BLaER1 (cell line): ENCODE data around the gene XPOT.

Experiments
- H3K27ac ChIP-seq: shearing (Covaris generic); formaldehyde crosslinking; 2 replicates; pipeline ENCODE4 v1.8.1; 2022
- H3K27me3 ChIP-seq: shearing (Covaris generic); formaldehyde crosslinking; 2 replicates; pipeline ENCODE4 v1.8.1; 2022
- H3K36me3 ChIP-seq: shearing (Covaris generic); formaldehyde crosslinking; 2 replicates; pipeline ENCODE4 v1.8.1; 2022
- H3K4me1 ChIP-seq: shearing (Covaris generic); formaldehyde crosslinking; 2 replicates; pipeline ENCODE4 v1.8.1; 2022
- H3K4me2 ChIP-seq: shearing (Covaris generic); formaldehyde crosslinking; 2 replicates; pipeline ENCODE4 v1.8.1; 2022
- H3K4me3 ChIP-seq: shearing (Covaris generic); formaldehyde crosslinking; 2 replicates; pipeline ENCODE4 v1.8.1; 2022
- H3K9ac ChIP-seq: shearing (Covaris generic); formaldehyde crosslinking; 2 replicates; pipeline ENCODE4 v1.8.1; 2022
- H3K9me3 ChIP-seq: shearing (Covaris generic); formaldehyde crosslinking; 2 replicates; pipeline ENCODE4 v1.8.1; 2022
- H4K20me1 ChIP-seq: shearing (Covaris generic); formaldehyde crosslinking; 2 replicates; pipeline ENCODE4 v1.8.1; 2022
- Cebpa-rat ChIP-seq: shearing (Covaris generic); IDR thresholded peaks from 2 replicates; pipeline ENCODE4 v1.8.1; 2022

The XPOT gene

GRCh38 chr12:64459394-64459891, 55.3 kb downstream of the XPOT start:
- H3K27ac ChIP-seq, result peak overlapping the region; percentile 72
- TF ChIP-seq Cebpa-rat, result no peak
- peak overlapping the region; percentile 82 for H3K4me2 ChIP-seq
- H3K4me1 ChIP-seq, result peaks cover 18% of the 10 kb centered on the region
- no peaks in the 10 kb centered on the region for H3K9me3 ChIP-seq
- peak overlapping the region; percentile 61 for H3K9ac ChIP-seq
- peaks cover 50% of the 10 kb centered on the region for H3K36me3 ChIP-seq
- H3K4me3 ChIP-seq, result peak overlapping the region; percentile 54
- no peaks in the 10 kb centered on the region for H3K27me3 ChIP-seq
- peaks cover 13% of the 10 kb centered on the region; the same call in 1 of the 2 replicates for H4K20me1 ChIP-seq

GRCh38 chr12:64461634-64462414, 57.6 kb downstream of the XPOT start:
- peaks cover 17% of the 10 kb centered on the region for H3K4me1 ChIP-seq
- no peak overlapping the region for H3K4me2 ChIP-seq
- peaks cover 63% of the 10 kb centered on the region for H3K36me3 ChIP-seq
- no peaks in the 10 kb centered on the region for H3K9me3 ChIP-seq
- H3K4me3 ChIP-seq, result no peak overlapping the region
- H3K27ac ChIP-seq, result no peak overlapping the region
- TF ChIP-seq Cebpa-rat, result no peak
- 0 out of 2 replicates have a peak, but pooled peaks cover 5% of the 10 kb centered on the region for H4K20me1 ChIP-seq
- no peak overlapping the region for H3K9ac ChIP-seq
- no peaks in the 10 kb centered on the region for H3K27me3 ChIP-seq

- H3K27ac ChIP-seq, result no peak overlapping the region
- no peak for TF ChIP-seq Cebpa-rat
- H3K27me3 ChIP-seq, result no peaks in the 10 kb centered on the region
- no peak overlapping the region for H3K9ac ChIP-seq
- no peaks in the 10 kb centered on the region for H3K9me3 ChIP-seq
- no peak overlapping the region for H3K4me3 ChIP-seq
- H3K4me1 ChIP-seq, result no peaks in the 10 kb centered on the region
- no peaks in the 10 kb centered on the region for H4K20me1 ChIP-seq
- H3K4me2 ChIP-seq, result no peak overlapping the region
- H3K36me3 ChIP-seq, result peaks cover 87% of the 10 kb centered on the region
Observed at GRCh38 chr12:64466178-64466577, 62.0 kb downstream of the XPOT start.

GRCh38 chr12:64468966-64469365, 64.8 kb downstream of the XPOT start:
- H3K36me3 ChIP-seq, result peaks cover 92% of the 10 kb centered on the region
- H3K4me2 ChIP-seq, result no peak overlapping the region

GRCh38 chr12:64469455-64470142, 65.4 kb downstream of the XPOT start:
- Histone ChIP-seq H3K4me3 (no peak overlapping the region), H3K9ac (no peak overlapping the region), H3K4me1 (no peaks in the 10 kb centered on the region), H4K20me1 (no peaks in the 10 kb centered on the region), H3K27me3 (no peaks in the 10 kb centered on the region), H3K4me2 (no peak overlapping the region), H3K27ac (no peak overlapping the region), H3K9me3 (peaks cover 1% of the 10 kb centered on the region; the same call in 1 of the 2 replicates), H3K36me3 (peaks cover 91% of the 10 kb centered on the region)
- TF ChIP-seq Cebpa-rat, result no peak

More at GRCh38 chr12:64468966-64469365, 64.8 kb downstream of the XPOT start:
- no peak overlapping the region for H3K9ac ChIP-seq
- no peaks in the 10 kb centered on the region for H3K4me1 ChIP-seq
- no peaks in the 10 kb centered on the region for H3K27me3 ChIP-seq
- no peaks in the 10 kb centered on the region for H4K20me1 ChIP-seq
- no peak for TF ChIP-seq Cebpa-rat
- no peaks in the 10 kb centered on the region for H3K9me3 ChIP-seq
- no peak overlapping the region for H3K4me3 ChIP-seq
- no peak overlapping the region for H3K27ac ChIP-seq

GRCh38 chr12:64470495-64470894, 66.3 kb downstream of the XPOT start:
- H3K4me1 ChIP-seq, result no peaks in the 10 kb centered on the region
- TF ChIP-seq Cebpa-rat, result no peak
- no peak overlapping the region for H3K27ac ChIP-seq
- H3K9me3 ChIP-seq, result peaks cover 10% of the 10 kb centered on the region
- H3K27me3 ChIP-seq, result no peaks in the 10 kb centered on the region
- no peak overlapping the region for H3K4me3 ChIP-seq
- H3K9ac ChIP-seq, result no peak overlapping the region
- H3K36me3 ChIP-seq, result peaks cover 91% of the 10 kb centered on the region
- no peak overlapping the region for H3K4me2 ChIP-seq
- H4K20me1 ChIP-seq, result no peaks in the 10 kb centered on the region

- H3K9ac ChIP-seq, result no peak overlapping the region
- H3K27me3 ChIP-seq, result no peaks in the 10 kb centered on the region
- no peak overlapping the region for H3K4me3 ChIP-seq
- H3K9me3 ChIP-seq, result peaks cover 27% of the 10 kb centered on the region
- peaks cover 94% of the 10 kb centered on the region for H3K36me3 ChIP-seq
- TF ChIP-seq Cebpa-rat, result no peak
- H3K4me2 ChIP-seq, result no peak overlapping the region
- no peak overlapping the region for H3K27ac ChIP-seq
- no peaks in the 10 kb centered on the region; the same call in 1 of the 2 replicates for H4K20me1 ChIP-seq
- H3K4me1 ChIP-seq, result no peaks in the 10 kb centered on the region
Observed at GRCh38 chr12:64473176-64473575, 69.0 kb downstream of the XPOT start.

GRCh38 chr12:64475518-64475917, 71.3 kb downstream of the XPOT start:
- no peaks in the 10 kb centered on the region for H3K4me1 ChIP-seq
- no peak overlapping the region for H3K4me3 ChIP-seq
- no peak overlapping the region for H3K27ac ChIP-seq
- peaks cover 27% of the 10 kb centered on the region for H3K9me3 ChIP-seq
- H3K9ac ChIP-seq, result no peak overlapping the region
- H4K20me1 ChIP-seq, result no peaks in the 10 kb centered on the region; the same call in 1 of the 2 replicates
- H3K27me3 ChIP-seq, result no peaks in the 10 kb centered on the region
- no peak overlapping the region for H3K4me2 ChIP-seq
- no peak for TF ChIP-seq Cebpa-rat
- H3K36me3 ChIP-seq, result peaks cover 91% of the 10 kb centered on the region

GRCh38 chr12:64476844-64477243, 72.7 kb downstream of the XPOT start:
- H3K9ac ChIP-seq, result no peak overlapping the region
- H3K4me2 ChIP-seq, result no peak overlapping the region
- TF ChIP-seq Cebpa-rat, result no peak
- no peaks in the 10 kb centered on the region for H3K4me1 ChIP-seq
- H3K27me3 ChIP-seq, result no peaks in the 10 kb centered on the region
- peaks cover 83% of the 10 kb centered on the region for H3K36me3 ChIP-seq
- peaks cover 27% of the 10 kb centered on the region for H3K9me3 ChIP-seq
- no peaks in the 10 kb centered on the region; the same call in 1 of the 2 replicates for H4K20me1 ChIP-seq
- H3K4me3 ChIP-seq, result no peak overlapping the region
- H3K27ac ChIP-seq, result no peak overlapping the region

- H3K27me3 ChIP-seq, result no peaks in the 10 kb centered on the region
- H3K36me3 ChIP-seq, result peaks cover 81% of the 10 kb centered on the region
- H3K27ac ChIP-seq, result no peak overlapping the region
- H3K4me1 ChIP-seq, result no peaks in the 10 kb centered on the region
- no peak overlapping the region for H3K9ac ChIP-seq
- H3K9me3 ChIP-seq, result peaks cover 27% of the 10 kb centered on the region
- TF ChIP-seq Cebpa-rat, result no peak
- no peaks in the 10 kb centered on the region; the same call in 1 of the 2 replicates for H4K20me1 ChIP-seq
- H3K4me2 ChIP-seq, result no peak overlapping the region
- no peak overlapping the region for H3K4me3 ChIP-seq
Observed at GRCh38 chr12:64478661-64479060, 74.5 kb downstream of the XPOT start.
